SHP77 treated with DMSO at 0.1 percent for 48 hours (cell line): ENCODE measurements around the gene GLYR1.

Experiments
- DNase-seq: peaks from one replicate; lab custom pipeline; 2025; lab: John Stamatoyannopoulos, UW

Gene GLYR1

GRCh38 chr16:4763791-4764190 is 83.3 kb downstream of the GLYR1 start:
- DNase-seq, result no peak

- no peak for DNase-seq
Observed at GRCh38 chr16:4762205-4762604, 84.9 kb downstream of the GLYR1 start.

DNA sequence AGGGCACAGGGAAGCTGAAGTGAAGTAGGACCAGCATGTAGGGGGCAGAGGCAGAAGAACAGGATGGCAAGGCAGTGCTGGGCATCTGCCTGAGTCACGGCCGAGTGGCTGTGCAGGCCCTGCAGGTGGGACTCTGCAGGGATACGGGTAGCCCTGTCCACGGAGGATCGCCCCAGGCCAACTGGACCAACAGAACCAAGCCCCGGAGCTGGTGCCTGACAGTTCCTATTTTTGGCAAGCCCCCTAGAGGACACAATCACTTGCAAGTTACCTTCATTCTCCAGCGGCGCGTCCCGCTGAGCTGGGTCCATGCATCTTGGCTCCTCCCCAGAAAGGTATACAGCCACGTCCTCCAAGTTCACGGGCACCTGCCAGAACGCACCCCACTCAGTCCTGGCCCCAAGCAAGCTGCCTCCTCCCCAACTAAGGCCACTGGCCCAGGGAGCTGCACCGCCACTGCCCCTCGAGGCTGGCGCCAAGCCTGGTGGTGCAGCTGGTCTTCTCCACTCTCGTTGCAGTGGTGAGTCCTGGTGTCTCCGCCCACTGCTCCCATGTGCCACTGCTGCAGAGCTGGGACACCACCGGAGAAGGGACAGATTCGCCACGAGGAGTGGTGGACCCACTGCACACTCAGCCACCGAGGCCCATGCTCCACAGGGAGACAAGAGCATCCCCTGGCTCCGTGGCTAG is 86.7 kb downstream of the GLYR1 start:
- DNase-seq, result no peak

GRCh38 chr16:4755687-4756086 is 91.4 kb downstream of the GLYR1 start:
- no peak for DNase-seq

DNA sequence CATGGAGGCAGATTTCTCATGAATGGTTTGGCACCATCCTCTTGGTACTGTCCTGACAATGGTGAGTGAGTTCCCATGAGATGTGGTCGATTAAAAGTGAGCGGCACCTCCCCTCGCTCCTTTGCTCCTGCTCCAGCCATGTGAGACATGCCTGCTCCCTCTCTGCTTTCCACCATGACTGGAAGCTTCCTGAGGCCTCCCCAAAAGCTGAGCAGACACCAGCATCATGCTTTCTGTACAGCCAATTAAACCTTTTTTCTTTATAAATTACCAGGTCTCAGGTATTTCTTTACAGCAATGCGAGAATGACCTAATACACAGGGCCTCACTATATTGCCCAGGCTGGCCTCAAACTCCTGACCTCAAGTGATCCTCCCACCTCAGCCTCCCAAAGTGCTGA is 92.2 kb downstream of the GLYR1 start:
- DNase-seq, result no peak

- no peak for DNase-seq
Observed at GRCh38 chr16:4753227-4753626, 93.9 kb downstream of the GLYR1 start.
